Stimulated activated CD4-positive, alpha-beta T cell treated with anti-CD3 and anti-CD28 coated beads, Interleukin-1b, Interleukin-23, amount 100 ng/mL, for 24 hours (primary cell): ENCODE results near the gene STARD6.
A peak's percentile ranks its signal among the peaks of the same experiment; 100 is the strongest.
"Not testable (repeated sequence)": the region's sequence is repeated elsewhere in the genome, so short reads cannot be mapped to it uniquely, and the experiment has no call there.

Experiments
- DNase-seq, 4 experiments: peaks; one replicate each; pipeline ENCODE4 v3.0.0-alpha.2; 2020; ENCODE audit warnings: low read depth in 4 of 4, low spot score in 1 of 4

The STARD6 gene, protein sequence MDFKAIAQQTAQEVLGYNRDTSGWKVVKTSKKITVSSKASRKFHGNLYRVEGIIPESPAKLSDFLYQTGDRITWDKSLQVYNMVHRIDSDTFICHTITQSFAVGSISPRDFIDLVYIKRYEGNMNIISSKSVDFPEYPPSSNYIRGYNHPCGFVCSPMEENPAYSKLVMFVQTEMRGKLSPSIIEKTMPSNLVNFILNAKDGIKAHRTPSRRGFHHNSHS

DNA sequence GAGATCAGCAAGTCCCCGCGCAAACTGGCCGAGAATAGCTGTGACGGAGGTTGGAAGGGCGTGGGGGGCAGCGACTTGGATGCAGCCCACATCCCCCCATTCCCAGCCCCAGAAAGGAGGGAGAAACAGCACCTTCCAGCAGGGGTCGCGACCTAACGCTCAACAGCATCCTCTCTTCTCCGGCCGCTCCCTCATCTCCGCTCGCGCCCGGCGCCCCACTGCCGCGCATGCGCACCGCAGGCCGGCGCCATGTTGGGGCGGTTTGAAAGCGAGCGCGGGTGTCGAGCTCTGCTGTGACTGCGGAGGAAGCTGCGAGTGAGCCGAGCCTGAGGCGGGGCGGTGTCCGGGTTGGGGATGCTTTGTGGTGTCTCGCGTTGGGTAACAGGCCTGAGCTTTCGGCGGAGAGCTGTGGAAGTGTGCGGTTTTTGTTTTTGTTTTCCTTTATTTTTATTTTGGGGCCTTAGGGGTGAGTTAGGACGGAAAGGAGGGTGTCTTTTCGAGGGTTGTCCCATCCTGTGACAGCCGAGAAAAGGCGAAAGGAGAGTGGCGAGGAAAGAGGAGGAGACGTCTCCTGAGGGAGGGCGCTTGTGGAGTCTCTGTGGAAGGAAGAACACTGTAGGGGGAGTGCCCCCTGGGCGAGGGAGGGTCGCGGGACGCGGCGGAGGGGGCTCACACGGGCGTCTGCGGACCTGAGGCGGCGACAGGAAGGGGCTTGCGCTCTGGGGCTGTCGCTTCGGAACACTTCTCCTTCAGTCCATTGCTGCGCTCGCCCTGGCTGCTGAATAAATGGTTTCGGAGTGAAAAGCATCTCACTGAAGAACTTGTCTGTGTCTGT is at the start of gene STARD6, which contains the start of gene C18orf54:
TSS of gene STARD6 (minus strand) at position 199 of the 835 bp plus-strand sequence. CDS start 3,285 bp downstream, outside the sequence.
TSS of gene C18orf54 (plus strand) at position 247 of the 835 bp plus-strand sequence. CDS start 2,667 bp downstream, outside the sequence.
- DNase-seq, result peak; percentile 64 to 79 (median 74)

GRCh38 chr18:54405290-54405689 is 47.6 kb upstream of the STARD6 start:
- no peak for DNase-seq

DNA sequence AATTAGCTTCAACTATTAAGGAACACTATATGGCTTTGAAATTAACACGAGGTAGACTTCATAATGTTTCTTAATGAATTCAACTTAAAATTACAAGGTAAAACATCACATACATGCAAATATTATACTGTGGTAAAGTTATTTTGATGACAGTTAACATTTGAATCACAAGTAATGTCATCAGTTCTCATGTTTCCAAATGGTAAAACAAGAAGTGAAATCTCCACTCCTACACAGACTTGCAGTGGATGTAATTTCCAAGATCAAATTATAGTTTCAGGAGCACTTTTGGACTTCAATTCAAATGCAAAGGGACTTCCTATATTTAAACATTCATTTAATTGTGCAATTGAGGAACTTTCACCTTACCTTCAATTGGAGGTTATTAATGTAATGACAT is 39.1 kb upstream of the STARD6 start:
- DNase-seq, result no peak

DNA sequence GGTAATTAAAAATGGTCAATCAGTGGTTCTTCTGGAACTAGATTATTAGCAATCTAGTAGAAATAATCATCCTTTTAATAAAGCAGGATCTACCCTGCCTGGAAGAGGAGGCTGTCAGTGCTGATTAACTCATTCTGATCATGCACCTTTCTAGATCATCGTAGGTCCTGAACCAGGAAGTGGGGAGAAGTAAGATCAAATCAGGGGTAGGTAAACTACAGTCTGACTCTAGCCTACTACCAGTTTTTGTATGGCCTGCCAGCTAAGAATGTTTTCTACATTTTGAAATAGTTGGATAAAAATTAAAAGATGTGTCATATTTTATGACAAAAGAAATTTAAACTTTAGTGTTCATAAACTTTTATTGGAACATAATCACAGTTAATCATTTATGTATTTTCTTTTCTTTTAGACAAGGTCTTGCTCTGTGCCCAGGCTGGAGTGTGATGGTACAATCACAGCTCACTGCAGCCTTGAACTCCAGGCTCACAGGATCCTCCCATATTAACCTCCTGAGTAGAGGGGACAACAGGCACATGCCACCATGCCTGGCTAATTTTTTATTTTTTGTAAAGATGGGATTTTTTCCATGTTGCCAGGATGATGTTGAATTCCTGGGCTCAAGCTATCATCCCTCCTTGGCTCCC is 36.1 kb upstream of the STARD6 start:
- no peak for DNase-seq

GRCh38 chr18:54392543-54393023 is 34.9 kb upstream of the STARD6 start:
- DNase-seq, result no peak

- no peak for DNase-seq
Measured at GRCh38 chr18:54390838-54391237, 33.2 kb upstream of the STARD6 start.

DNA sequence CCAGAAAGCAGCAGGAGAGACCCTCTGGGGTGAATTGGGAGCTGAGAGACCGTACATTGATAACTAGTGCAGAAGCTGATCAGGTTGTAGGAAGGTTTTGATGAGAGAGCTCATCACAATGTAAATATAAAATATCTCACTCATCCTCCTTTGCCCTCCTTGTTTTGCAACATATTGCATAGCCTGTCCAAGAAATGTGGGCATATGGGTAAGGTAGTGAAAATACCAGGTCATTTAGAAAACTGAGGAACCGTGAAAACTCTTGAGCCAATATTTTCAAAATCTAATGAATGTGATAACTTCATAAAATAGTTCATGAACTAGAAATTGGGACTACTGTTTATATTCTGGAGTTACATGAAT is 31.5 kb upstream of the STARD6 start:
- no peak for DNase-seq

DNA sequence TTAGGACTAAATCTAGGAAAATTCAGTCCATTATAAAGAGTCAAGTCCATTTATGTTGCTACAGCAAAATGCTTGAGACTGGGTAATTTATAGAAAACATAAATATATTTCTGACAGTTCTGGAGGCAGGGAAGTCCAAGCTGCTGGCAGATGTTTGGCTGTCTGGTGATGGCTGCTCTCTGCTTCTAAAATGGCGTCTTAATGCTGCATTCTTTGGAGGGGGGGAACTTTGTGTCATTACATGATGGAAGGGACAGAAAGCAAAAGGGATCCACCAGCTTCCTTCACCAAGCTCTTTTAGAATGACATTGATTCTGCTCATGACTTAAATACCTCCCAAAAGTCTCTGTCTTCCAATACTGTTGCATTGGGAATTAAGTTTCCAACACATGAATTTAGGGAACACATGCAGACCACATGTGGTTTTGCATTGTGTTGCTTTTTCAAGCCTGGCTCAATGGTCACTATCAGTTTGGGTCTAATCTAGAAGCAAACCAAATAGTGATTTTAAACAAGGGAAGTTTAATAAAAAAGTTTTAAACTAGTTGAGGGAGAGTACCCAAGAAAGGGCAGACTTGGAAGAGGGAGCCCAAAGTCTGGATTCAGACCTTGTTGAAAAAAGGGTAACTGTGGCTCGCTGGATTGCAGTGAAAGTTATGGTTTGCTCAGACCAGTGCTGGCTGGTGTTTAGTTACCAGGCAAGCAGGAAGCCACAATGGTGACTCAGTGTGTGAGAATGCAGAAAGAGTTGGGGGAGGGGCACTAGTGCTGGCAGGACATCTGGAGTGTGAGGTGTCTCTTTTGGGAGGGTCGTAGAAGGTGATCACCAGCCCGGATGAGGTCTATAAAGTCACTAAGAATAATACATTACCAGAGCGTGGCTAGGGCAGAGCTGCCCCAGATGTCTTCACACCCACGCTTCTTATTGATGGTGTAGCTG is 30.8 kb upstream of the STARD6 start:
- peak in 1 of 4 experiments; percentile 2 for DNase-seq

- DNase-seq, result no peak
Measured at GRCh38 chr18:54387631-54388030, 30.0 kb upstream of the STARD6 start.

GRCh38 chr18:54386800-54387495 is 29.3 kb upstream of the STARD6 start:
- DNase-seq, result not testable (repeated sequence)

- no peak for DNase-seq
Measured at GRCh38 chr18:54386043-54386442, 28.4 kb upstream of the STARD6 start.

- DNase-seq, result no peak
Measured at GRCh38 chr18:54382733-54383252, 25.1 kb upstream of the STARD6 start.

- DNase-seq, result no peak
Measured at GRCh38 chr18:54382076-54382475, 24.4 kb upstream of the STARD6 start.

GRCh38 chr18:54381640-54382039 is 24.0 kb upstream of the STARD6 start:
- DNase-seq, result no peak

DNA sequence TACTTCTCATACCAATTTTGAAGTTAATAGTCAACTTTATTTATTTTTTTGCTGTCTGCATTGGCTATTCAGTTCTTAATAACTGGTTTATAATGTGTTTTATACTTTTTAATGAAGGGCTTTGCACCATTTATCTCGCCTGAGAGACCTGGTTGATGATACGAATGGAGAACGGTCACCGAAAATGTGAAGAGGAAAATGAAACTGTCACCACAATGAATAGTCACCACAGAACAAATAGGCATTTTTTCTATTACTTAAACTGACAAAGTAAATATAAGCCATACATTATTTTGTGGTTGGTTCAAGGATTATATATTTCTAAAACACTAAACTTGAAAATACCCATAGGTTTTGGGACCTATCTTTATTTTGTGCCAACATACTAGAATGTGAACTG is 20.4 kb upstream of the STARD6 start:
- no peak for DNase-seq

GRCh38 chr18:54360406-54360805 is 2.7 kb upstream of the STARD6 start:
- no peak for DNase-seq

DNA sequence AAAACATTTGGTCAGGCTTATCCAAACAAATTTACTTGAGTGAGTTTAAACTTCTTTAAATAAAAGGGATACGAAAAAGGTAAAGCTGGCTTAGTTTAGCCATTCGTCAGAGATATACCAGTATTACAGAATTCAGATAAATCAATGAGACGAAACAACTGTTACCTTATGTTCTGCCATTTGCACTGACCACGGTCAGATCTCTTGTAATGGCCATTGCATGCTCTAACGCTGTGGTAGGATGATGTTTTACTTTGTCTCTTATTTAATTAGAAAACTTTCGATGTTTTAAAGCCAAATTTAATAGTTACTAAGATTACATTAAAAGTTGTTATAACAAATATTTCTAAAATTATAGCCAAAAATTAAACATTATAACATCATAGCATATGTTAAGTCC is 1.6 kb upstream of the STARD6 start:
- no peak for DNase-seq

DNA sequence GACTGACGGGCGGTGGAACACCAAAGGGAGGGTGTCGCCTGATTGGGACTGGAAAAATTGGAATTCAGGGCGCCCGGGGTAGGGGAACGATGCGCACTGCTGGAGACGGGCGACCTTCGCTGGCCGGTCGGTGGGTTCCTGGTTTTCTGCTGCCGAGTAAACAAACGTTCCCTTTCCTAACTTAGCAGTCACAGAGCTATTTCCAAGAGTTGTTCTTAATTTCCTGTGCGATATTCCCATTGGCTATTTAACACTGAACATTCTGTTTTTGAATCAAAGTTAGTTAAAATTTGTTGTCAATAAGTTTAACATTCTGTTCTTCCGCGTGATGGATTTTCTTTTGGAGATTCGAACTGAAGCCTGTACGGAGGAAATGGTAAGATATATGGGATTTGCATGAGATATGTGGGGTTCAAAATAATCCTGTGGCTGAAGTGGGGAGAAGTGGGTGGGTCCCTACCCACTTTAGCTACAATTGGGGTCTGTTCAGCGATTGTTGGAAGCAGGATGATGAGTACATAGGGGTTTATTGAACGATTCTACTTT is 910 bp upstream of the STARD6 start:
- DNase-seq, result no peak

DNA sequence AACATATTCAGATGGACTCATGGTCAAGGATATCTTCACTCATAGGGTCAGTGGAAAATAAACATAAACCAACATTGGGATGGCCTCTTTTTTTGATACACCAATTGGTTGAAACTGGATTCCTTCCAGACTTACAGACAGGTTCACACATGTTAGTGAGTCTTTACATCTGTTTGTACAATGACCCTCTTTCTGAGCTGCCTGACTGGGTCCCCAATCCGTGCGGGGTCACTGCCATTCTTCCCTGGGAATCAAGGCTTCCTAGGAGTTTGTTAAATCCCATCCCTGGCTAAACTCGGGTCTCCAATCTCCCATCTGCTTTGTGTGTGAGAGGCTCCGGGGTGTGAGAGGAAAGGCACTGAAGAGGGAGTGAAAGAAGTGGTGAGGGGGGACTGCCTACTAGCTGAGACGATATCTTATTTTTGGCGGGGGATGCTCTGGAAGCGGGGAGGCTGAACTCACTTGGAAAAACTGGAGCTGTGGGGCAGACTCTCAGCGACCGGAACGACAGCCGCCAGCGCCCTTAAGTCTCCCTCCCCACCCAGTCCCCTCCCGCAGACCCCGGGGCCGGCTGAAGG is 487 bp downstream of the STARD6 start:
- peak in 2 of 4 experiments; percentile 1 for DNase-seq
